MCF 10A (cell line): ENCODE measurements around the gene CFAP47. TPM values are rescaled to one million over a fixed set of nuclear protein-coding genes. Genes with fewer than 3 reads are reported as not detected.

Experiments
- BruUV-seq: library from RNA; stranded (reverse); fragments of 400-500 nt; replicated peaks from 2 replicates; lab custom pipeline; 2021; lab: Mats Ljungman, UMichigan
- CTCF ChIA-PET: fragments of 300-600 bp; sonication (Branson Sonifier 250); formaldehyde crosslinking; extraction: SDS; loops from one replicate; lab custom pipeline; 2021; ENCODE audit warnings: antibody characterized with exemption, inconsistent platforms; lab: Yijun Ruan, JAX
- POLR2A ChIA-PET: fragments of 300-600, 350-650 bp; sonication (Branson Sonifier 250); formaldehyde crosslinking; extraction: SDS; loops from one replicate; lab custom pipeline; 2020; ENCODE audit warnings: antibody characterized with exemption, inconsistent platforms; lab: Yijun Ruan, JAX
- DNase-seq: peaks from one replicate; pipeline ENCODE4 v3.0.0-alpha.2; 2018; ENCODE audit not compliant: unreplicated experiment
- H3K27ac Mint-ChIP-seq: one replicate; pipeline ENCODE4 v1.8.0; 2022; ENCODE audit warnings: mild to moderate bottlenecking, low read depth, mixed read lengths; ENCODE audit not compliant: unreplicated experiment
- H3K27me3 Mint-ChIP-seq: one replicate; pipeline ENCODE4 v1.8.0; 2022; ENCODE audit warnings: mixed read lengths; ENCODE audit not compliant: insufficient read depth, unreplicated experiment
- H3K36me3 Mint-ChIP-seq: one replicate; pipeline ENCODE4 v1.8.0; 2022; ENCODE audit warnings: mild to moderate bottlenecking, moderate library complexity, mixed read lengths; ENCODE audit not compliant: insufficient read depth, unreplicated experiment
- H3K4me1 Mint-ChIP-seq: one replicate; pipeline ENCODE4 v1.8.0; 2022; ENCODE audit warnings: mixed read lengths; ENCODE audit not compliant: insufficient read depth, unreplicated experiment
- H3K4me3 Mint-ChIP-seq: one replicate; pipeline ENCODE4 v1.8.0; 2022; ENCODE audit warnings: mild to moderate bottlenecking, moderate library complexity, mixed read lengths; ENCODE audit not compliant: unreplicated experiment
- H3K9me3 Mint-ChIP-seq: one replicate; pipeline ENCODE4 v1.8.0; 2022; ENCODE audit warnings: mixed read lengths; ENCODE audit not compliant: unreplicated experiment
- intact Hi-C: fragments of 100-400 bp; cut with micrococcal nuclease; formaldehyde crosslinking; loops from 2 replicates; pipeline ENCODE4 v1.14.1; 2022
- total RNA-seq: library from RNA; stranded (reverse); gene quantifications from 2 replicates; pipeline ENCODE4 v1.2.3, GENCODE V29; 2022
- TF ChIP-seq, protein P1 (sequence below): fragments of 200-600 bp; IDR thresholded peaks from one replicate; pipeline ENCODE4 v1.8.0; 2022; ENCODE audit warnings: antibody characterized with exemption, mild to moderate bottlenecking; ENCODE audit not compliant: unreplicated experiment

The CFAP47 gene
- total RNA-seq, 1 experiment from 2014 or later: not detected

GRCh38 chrX:36401774-36402173, 482.2 kb downstream of the CFAP47 start:
- DNase-seq: no peak
- H3K36me3 Mint-ChIP-seq: no peaks in the 10 kb centered on the region
- no peak overlapping the region for H3K4me3 Mint-ChIP-seq
- no peaks in the 10 kb centered on the region for H3K4me1 Mint-ChIP-seq
- no peaks in the 10 kb centered on the region for H3K27me3 Mint-ChIP-seq
- ChIA-PET POLR2A (no interaction called here), CTCF (no interaction called here)
- no TSS peak for BruUV-seq
- TF ChIP-seq, protein P1, sequence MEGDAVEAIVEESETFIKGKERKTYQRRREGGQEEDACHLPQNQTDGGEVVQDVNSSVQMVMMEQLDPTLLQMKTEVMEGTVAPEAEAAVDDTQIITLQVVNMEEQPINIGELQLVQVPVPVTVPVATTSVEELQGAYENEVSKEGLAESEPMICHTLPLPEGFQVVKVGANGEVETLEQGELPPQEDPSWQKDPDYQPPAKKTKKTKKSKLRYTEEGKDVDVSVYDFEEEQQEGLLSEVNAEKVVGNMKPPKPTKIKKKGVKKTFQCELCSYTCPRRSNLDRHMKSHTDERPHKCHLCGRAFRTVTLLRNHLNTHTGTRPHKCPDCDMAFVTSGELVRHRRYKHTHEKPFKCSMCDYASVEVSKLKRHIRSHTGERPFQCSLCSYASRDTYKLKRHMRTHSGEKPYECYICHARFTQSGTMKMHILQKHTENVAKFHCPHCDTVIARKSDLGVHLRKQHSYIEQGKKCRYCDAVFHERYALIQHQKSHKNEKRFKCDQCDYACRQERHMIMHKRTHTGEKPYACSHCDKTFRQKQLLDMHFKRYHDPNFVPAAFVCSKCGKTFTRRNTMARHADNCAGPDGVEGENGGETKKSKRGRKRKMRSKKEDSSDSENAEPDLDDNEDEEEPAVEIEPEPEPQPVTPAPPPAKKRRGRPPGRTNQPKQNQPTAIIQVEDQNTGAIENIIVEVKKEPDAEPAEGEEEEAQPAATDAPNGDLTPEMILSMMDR: no peak
- intact Hi-C loops: no loop called here
- H3K27ac Mint-ChIP-seq: no peak overlapping the region
- no peaks in the 10 kb centered on the region for H3K9me3 Mint-ChIP-seq

DNA sequence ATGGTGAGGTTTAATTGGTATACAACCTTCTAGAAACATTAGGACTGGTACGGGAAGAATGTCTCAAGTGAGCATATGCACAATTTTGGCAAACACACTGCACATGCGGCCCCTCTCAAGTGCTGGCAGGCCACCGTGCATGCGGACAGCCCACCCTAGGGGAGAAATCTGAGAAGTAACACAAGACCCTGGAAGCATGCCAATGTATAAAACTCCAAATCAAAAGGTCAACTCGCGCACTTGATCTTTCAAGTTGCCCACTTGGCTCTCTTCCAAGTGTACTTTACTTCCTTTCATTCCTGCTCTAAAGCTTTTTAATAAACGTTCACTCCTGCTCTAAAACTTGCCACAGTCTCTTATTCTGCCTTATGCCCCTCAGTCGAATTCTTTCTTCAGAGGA, 488.3 kb downstream of the CFAP47 start:
- no peak for DNase-seq
- H3K4me3 Mint-ChIP-seq: no peak overlapping the region
- H3K27me3 Mint-ChIP-seq: no peaks in the 10 kb centered on the region
- no peak overlapping the region for H3K27ac Mint-ChIP-seq
- ChIA-PET CTCF (no interaction called here), POLR2A (no interaction called here)
- H3K9me3 Mint-ChIP-seq: no peaks in the 10 kb centered on the region
- no peaks in the 10 kb centered on the region for H3K4me1 Mint-ChIP-seq
- H3K36me3 Mint-ChIP-seq: no peaks in the 10 kb centered on the region
- intact Hi-C loops: no loop called here
- no TSS peak for BruUV-seq
- TF ChIP-seq, protein P1: no peak

- DNase-seq: no peak
- intact Hi-C loops: no loop called here
- TF ChIP-seq, protein P1: no peak
- H3K4me3 Mint-ChIP-seq: no peak overlapping the region
- CTCF ChIA-PET: interaction anchor here (0.6 kb wide), 1 partner anchor 577 kb away, joined by 3 read pairs; no protein-coding TSS in a partner anchor
- BruUV-seq: no TSS peak
- H3K27ac Mint-ChIP-seq: no peak overlapping the region
- peaks cover 6% of the 10 kb centered on the region for H3K9me3 Mint-ChIP-seq
- POLR2A ChIA-PET: no interaction called here
- no peaks in the 10 kb centered on the region for H3K36me3 Mint-ChIP-seq
- H3K27me3 Mint-ChIP-seq: no peaks in the 10 kb centered on the region
- no peaks in the 10 kb centered on the region for H3K4me1 Mint-ChIP-seq
These were observed 494.5 kb downstream of the CFAP47 start for GRCh38 chrX:36414056-36414455.

DNA sequence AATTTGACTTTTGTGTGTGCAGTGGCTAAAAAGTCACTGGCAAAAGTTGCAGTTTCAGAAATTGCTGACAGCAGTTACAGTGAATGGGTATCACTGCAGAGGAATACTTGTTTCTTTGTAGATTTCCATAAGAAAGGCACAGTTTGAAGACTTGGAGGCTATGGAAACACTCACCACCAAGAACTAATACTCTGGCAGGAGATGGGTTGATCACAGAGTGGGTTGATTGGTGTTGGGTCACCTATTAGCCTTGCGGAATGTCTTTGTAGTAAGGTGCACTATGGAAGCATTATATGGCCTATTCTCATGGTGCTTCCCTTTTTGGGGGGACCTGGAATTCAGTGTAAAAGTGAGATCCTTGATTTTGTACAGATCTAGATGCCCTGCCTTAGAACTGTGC, 502.8 kb downstream of the CFAP47 start:
- no peak for DNase-seq
- ChIA-PET POLR2A (no interaction called here), CTCF (no interaction called here)
- no TSS peak for BruUV-seq
- TF ChIP-seq, protein P1: no peak
- Mint-ChIP-seq H3K27me3 (no peaks in the 10 kb centered on the region), H3K4me3 (no peak overlapping the region), H3K36me3 (no peaks in the 10 kb centered on the region), H3K4me1 (no peaks in the 10 kb centered on the region), H3K9me3 (no peaks in the 10 kb centered on the region), H3K27ac (no peak overlapping the region)
- intact Hi-C loops: no loop called here
